GM18873 (cell line): ENCODE measurements around the gene DHX16.

Source experiments
- ATAC-seq: cut with Tn5 transposase; IDR thresholded peaks from one replicate; pipeline ENCODE4 v1.9.1; 2021; ENCODE audit warnings: mild to moderate bottlenecking, moderate library complexity, moderate number of reproducible peaks; ENCODE audit not compliant: unreplicated experiment, low FRiP score

Gene DHX16

DNA sequence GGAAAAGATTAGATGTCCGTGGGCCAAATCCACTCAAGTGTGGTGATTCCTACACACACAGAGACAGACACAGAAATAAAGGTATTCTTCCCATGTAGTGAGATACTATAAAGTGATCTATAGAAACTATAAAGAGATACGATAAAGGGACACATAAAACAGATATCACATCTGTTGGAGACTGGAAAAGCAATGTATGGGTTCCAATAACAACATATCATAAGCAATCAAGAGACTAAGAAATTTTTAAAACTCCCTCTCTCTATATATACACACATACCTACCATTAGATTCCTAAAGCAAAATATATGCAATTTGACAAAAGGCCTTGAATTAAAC is 61.0 kb downstream of the DHX16 start:
- ATAC-seq, result no peak

DNA sequence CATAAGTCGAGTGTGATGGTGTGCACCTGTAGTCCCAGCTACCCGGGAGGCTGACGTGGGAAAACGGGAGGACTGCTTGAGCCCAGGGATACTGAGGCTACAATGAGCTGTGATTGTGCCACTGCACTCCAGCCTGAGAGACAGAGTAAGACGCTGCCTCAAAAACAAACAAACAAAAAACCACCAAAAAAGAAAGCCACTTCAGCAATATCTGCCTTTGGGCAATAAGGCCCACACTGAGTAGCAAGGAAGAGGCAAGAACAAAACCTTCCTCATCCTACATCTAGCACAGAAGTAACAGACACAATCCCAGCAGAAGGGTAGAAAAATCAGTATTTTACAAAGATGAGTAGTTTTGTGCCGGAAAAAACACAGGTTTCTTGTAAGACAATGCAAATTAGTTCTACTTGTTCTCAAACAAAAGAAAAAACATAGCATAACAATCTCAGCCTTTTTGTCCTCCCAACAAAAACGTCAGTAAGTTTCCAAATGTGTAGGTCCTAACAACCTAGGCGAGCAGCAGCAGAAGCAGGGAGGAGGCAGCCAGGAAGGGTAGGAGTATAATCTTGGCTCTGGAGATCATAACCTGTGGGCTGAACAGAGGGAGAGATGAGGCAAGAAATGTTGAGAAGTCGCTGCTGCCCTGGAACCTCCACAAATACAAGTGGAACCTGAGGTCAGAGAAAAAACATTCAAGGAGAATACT is 61.5 kb downstream of the DHX16 start:
- ATAC-seq, result no peak

DNA sequence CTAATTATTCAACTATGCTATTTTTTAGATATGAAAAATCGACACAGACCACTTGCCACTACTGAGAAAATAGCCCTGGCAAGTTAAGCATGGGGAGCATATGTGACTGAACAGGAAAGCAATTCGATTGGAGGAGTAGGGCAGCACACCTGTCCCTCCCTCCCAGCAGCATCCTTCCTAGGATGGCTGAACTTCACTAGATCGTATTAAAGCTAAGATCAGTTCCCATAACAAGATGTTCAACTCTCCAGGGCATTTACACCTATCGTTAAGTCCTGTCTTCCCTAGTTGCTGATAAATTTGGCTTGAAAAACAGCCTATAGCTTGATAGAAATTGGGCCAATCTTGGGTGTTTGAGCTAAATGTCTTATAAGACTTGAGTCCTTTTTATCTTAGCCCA is 62.7 kb downstream of the DHX16 start:
- ATAC-seq, result no peak

DNA sequence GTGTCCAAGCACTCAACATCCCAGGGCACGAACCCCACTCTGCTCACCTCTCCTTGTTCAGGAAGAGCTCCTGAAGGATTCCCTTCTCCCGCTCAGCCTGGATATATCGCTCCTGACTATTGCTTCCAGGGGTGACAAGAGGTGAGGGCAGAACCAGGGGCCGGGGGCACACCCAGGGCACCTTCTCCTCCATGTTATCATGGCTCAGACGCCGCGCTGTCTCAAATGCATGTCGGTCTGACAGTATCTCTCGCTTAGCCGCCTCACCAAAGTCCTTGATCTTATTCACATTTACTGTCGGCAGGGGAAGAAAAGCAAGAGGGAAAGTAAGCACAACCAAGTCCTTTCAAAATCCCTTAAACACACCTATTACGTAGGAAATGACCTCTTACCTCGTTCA is 68.8 kb downstream of the DHX16 start:
- ATAC-seq, result no peak
